T-helper 1 cell treated with Interleukin-12 subunit alpha and Interleukin-12 subunit beta and Interleukin-4 antibody, amounts not matched to agents 30 μg/mL and 1 μg/mL, for 36 hours (primary cell): ENCODE measurements around the gene BAHD1.

ENCODE experiments used
- H3K27ac Mint-ChIP-seq: one replicate; pipeline ENCODE4 v1.8.0; 2021; ENCODE audit warnings: mild to moderate bottlenecking, mixed read lengths
- H3K27me3 Mint-ChIP-seq: one replicate; pipeline ENCODE4 v1.8.0; 2021; ENCODE audit warnings: low read depth, mixed read lengths
- H3K36me3 Mint-ChIP-seq: one replicate; pipeline ENCODE4 v1.8.0; 2021; ENCODE audit warnings: low read depth, mixed read lengths
- H3K4me1 Mint-ChIP-seq: one replicate; pipeline ENCODE4 v1.8.0; 2021; ENCODE audit warnings: low read depth, mixed read lengths
- H3K4me3 Mint-ChIP-seq: one replicate; pipeline ENCODE4 v1.8.0; 2021; ENCODE audit warnings: mild to moderate bottlenecking, moderate library complexity, mixed read lengths
- H3K9me3 Mint-ChIP-seq: one replicate; pipeline ENCODE4 v1.8.0; 2021; ENCODE audit warnings: mixed read lengths

Gene BAHD1

GRCh38 chr15:40415226-40415625 is 25.5 kb upstream of the BAHD1 start:
- Mint-ChIP-seq H3K27me3 (no peaks in the 10 kb centered on the region), H3K4me3 (no peak overlapping the region), H3K36me3 (peaks cover 21% of the 10 kb centered on the region), H3K4me1 (no peaks in the 10 kb centered on the region), H3K9me3 (no peaks in the 10 kb centered on the region), H3K27ac (no peak overlapping the region)

DNA sequence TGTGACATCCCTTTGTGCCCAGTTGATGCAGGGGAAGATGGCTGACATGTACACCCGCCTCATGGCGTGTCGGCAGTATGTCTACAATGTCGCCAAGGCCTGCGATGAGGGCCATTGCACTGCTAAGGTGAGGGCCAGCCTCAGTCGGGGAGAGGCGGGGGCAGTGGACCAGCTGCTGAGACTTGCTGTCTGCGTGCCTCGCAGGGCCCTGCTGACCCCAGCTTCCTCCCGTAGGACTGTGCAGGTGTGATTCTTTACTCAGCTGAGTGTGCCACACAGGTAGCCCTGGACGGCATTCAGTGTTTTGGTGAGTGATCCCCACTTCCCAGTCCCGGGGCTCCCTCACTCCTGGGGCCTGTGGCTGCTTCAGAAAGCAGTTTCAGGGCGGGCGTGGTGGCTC is 24.7 kb upstream of the BAHD1 start:
- Mint-ChIP-seq H3K27me3 (no peaks in the 10 kb centered on the region), H3K27ac (no peak overlapping the region)

GRCh38 chr15:40418126-40418525 is 22.6 kb upstream of the BAHD1 start:
- H3K4me3 Mint-ChIP-seq, result no peak overlapping the region
- no peaks in the 10 kb centered on the region for H3K27me3 Mint-ChIP-seq
- H3K27ac Mint-ChIP-seq, result no peak overlapping the region
- H3K4me1 Mint-ChIP-seq, result peaks cover 3% of the 10 kb centered on the region
- H3K9me3 Mint-ChIP-seq, result no peaks in the 10 kb centered on the region
- peaks cover 2% of the 10 kb centered on the region for H3K36me3 Mint-ChIP-seq

More for the DNA sequence above, 24.7 kb upstream of the BAHD1 start:
- Mint-ChIP-seq H3K4me3 (no peak overlapping the region), H3K9me3 (no peaks in the 10 kb centered on the region), H3K36me3 (peaks cover 13% of the 10 kb centered on the region), H3K4me1 (no peaks in the 10 kb centered on the region)

DNA sequence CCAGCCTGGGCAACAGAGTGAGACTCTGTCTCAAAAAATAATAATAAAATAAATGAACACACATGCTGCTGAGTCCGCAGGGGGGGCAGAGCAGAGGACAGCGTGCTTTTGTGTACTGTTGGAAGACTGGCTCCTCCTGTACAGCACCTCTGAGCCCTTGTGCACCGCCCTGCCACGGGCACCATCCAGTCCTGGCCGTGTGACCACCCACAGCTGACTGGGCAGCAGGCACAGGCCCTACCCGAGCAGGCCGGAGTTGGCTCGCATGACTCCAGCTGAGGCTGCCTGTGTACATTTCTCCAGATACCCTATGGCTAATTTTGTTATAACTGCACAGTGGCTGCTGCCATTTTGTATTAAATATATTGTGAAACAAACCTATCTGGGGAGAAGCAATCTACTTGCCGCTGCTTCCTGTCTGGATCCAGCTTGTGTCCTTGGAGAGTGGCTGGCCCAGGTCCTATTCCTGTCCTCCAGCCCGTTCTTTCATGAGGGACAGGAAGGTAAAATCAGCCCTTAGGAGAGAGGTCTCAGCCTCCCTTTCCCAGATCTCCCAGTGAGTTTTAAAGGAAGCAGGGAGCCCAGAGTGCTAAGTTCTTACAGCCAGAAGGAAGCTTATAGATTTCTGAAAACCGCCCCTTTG is 20.6 kb upstream of the BAHD1 start:
- Mint-ChIP-seq H3K27me3 (no peaks in the 10 kb centered on the region), H3K9me3 (no peaks in the 10 kb centered on the region), H3K36me3 (no peaks in the 10 kb centered on the region), H3K4me1 (peaks cover 3% of the 10 kb centered on the region), H3K4me3 (no peak overlapping the region), H3K27ac (no peak overlapping the region)

GRCh38 chr15:40420793-40421192 is 20.0 kb upstream of the BAHD1 start:
- Mint-ChIP-seq H3K4me3 (no peak overlapping the region), H3K9me3 (no peaks in the 10 kb centered on the region), H3K4me1 (peaks cover 3% of the 10 kb centered on the region), H3K27me3 (no peaks in the 10 kb centered on the region), H3K27ac (no peak overlapping the region), H3K36me3 (no peaks in the 10 kb centered on the region)

DNA sequence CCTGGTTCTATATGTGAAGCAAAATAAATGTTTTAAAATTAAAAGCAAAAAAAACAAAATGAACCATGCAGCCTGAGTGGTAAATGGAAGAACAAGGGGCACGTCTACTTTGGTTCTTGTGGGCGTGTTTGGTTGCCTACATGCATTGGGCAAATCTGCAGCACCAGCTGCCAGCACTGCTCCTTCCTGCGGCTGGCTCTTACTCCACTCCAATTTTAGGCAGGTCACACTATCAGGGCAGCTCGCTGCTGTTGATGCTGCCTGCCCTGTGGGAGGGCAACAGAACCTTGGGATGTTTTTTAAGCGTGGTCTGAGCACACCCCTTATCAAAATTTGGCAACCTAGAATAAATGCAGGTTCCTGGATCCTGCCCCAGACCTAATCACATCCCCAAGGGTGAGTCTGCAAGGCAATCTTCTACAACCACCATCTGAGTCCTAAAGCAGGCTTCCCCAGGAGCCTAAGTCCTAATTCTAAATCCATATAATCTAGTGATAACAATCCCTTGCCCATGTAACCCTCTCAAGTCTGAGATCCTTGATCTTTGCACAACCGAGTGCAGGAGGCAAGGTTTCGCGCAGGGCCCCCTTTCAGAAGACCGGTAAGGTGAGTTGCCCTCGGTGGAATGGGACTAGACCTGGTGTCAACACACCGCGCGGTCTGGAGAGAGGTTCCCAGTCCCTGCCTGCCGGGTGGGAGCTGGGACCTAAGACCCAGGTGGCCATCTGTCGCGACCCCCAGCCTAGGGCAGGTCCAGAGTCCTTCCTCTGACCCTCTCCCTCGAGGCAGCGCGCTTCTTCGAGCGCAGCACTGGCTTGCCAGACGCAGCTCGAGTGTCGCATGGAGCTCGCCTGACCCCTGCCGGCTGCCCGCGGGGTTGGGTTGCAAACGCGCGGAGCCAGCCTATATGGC is 19.3 kb upstream of the BAHD1 start:
- Mint-ChIP-seq H3K4me3 (no peak overlapping the region), H3K9me3 (no peaks in the 10 kb centered on the region), H3K4me1 (peaks cover 3% of the 10 kb centered on the region), H3K27ac (no peak overlapping the region), H3K36me3 (no peaks in the 10 kb centered on the region), H3K27me3 (no peaks in the 10 kb centered on the region)

- H3K4me1 Mint-ChIP-seq, result peaks cover 3% of the 10 kb centered on the region
- no peak overlapping the region for H3K4me3 Mint-ChIP-seq
- H3K36me3 Mint-ChIP-seq, result no peaks in the 10 kb centered on the region
- H3K27ac Mint-ChIP-seq, result no peak overlapping the region
- peaks cover under 1% of the 10 kb centered on the region for H3K27me3 Mint-ChIP-seq
- no peaks in the 10 kb centered on the region for H3K9me3 Mint-ChIP-seq
Measured at GRCh38 chr15:40424483-40425115, 16.2 kb upstream of the BAHD1 start.

DNA sequence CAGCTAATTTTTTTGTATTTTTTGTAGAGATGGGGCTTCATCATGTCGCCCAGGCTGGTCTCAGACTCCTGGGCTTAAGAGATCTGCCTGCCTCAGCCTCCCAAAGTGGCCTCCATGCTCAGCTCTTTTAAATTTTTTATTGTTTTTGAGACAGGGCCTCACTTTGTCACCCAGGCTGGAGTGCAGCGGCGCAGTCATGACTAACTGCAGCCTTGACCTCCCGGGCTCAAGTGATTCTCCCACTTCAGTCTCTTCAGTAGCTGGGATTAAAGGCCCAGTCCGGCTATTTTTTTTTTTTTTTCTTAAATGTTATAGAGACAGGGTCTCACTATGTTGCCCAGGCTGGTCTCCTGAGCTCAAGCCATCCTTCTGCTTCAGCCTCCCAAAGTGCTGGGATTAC is 15.1 kb upstream of the BAHD1 start:
- no peak overlapping the region for H3K4me3 Mint-ChIP-seq
- H3K4me1 Mint-ChIP-seq, result peaks cover 3% of the 10 kb centered on the region
- no peaks in the 10 kb centered on the region for H3K36me3 Mint-ChIP-seq
- H3K27me3 Mint-ChIP-seq, result peaks cover 10% of the 10 kb centered on the region
- H3K27ac Mint-ChIP-seq, result no peak overlapping the region
- H3K9me3 Mint-ChIP-seq, result no peaks in the 10 kb centered on the region

DNA sequence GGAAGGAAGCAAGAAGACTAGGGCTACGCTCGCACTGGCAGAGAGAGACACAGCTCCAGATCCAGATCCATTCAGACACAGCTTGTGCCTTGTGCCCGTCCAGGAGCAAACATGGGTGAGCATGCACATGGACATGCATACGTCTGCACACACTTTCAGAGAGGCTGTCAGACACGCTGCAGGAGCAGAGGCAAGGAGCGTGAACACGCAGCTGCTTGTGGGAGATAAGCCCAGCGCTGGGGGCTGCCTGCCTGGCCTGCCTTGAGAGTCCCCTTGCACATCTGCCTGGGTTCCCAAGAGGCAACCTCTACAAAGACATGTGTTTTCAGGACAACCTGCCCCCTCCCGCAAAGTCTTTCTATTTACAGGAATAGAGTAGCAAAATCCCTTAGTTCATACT is 13.6 kb upstream of the BAHD1 start:
- Mint-ChIP-seq H3K4me1 (no peaks in the 10 kb centered on the region), H3K36me3 (no peaks in the 10 kb centered on the region), H3K27ac (no peak overlapping the region), H3K9me3 (no peaks in the 10 kb centered on the region), H3K27me3 (peaks cover 13% of the 10 kb centered on the region), H3K4me3 (no peak overlapping the region)

GRCh38 chr15:40428185-40428584 is 12.6 kb upstream of the BAHD1 start:
- Mint-ChIP-seq H3K4me1 (no peaks in the 10 kb centered on the region), H3K27ac (no peak overlapping the region), H3K9me3 (no peaks in the 10 kb centered on the region), H3K36me3 (no peaks in the 10 kb centered on the region), H3K4me3 (no peak overlapping the region), H3K27me3 (peaks cover 20% of the 10 kb centered on the region)

DNA sequence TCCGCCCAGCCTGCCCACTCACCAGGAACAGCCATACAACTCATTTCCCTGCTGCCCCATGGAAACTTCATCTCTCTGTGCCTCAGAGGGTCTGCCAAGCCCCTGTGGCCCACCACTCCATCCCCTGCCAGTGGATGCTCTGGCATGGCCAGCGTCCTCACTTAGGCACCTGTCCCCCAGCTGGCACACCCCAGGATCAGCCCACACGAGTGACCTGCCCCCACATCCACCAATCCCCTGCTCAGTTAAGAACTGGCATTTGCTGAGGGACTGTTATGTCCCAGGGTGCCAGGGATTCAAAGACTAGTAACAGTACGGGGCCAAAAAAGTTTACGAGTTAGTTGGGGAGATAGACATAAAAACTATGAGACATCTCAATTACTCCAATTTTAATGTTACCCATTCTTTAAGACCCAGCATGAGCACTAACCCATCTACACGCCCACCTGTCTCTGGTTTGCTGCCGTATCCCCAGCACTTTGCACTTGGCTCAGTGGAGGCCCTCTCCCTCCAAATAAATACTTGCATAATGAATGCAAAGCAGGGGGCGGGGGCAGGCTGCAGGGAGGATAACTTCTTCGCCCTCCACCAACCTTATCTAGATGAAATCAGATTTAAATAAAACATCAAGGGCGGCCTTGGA is 11.6 kb upstream of the BAHD1 start:
- H3K4me3 Mint-ChIP-seq, result no peak overlapping the region
- no peaks in the 10 kb centered on the region for H3K4me1 Mint-ChIP-seq
- H3K27me3 Mint-ChIP-seq, result peaks cover 30% of the 10 kb centered on the region
- H3K27ac Mint-ChIP-seq, result no peak overlapping the region
- no peaks in the 10 kb centered on the region for H3K9me3 Mint-ChIP-seq
- H3K36me3 Mint-ChIP-seq, result no peaks in the 10 kb centered on the region

GRCh38 chr15:40430271-40430805 is 10.4 kb upstream of the BAHD1 start:
- Mint-ChIP-seq H3K4me1 (no peaks in the 10 kb centered on the region), H3K9me3 (no peaks in the 10 kb centered on the region), H3K27me3 (peaks cover 42% of the 10 kb centered on the region), H3K27ac (no peak overlapping the region), H3K4me3 (no peak overlapping the region), H3K36me3 (no peaks in the 10 kb centered on the region)

- no peak overlapping the region for H3K27ac Mint-ChIP-seq
- peaks cover 84% of the 10 kb centered on the region for H3K27me3 Mint-ChIP-seq
- no peaks in the 10 kb centered on the region for H3K9me3 Mint-ChIP-seq
- peaks cover 11% of the 10 kb centered on the region for H3K4me1 Mint-ChIP-seq
- peak overlapping the region; percentile 1 for H3K4me3 Mint-ChIP-seq
- H3K36me3 Mint-ChIP-seq, result peaks cover 1% of the 10 kb centered on the region
Measured at GRCh38 chr15:40435023-40435709, 5.6 kb upstream of the BAHD1 start.

DNA sequence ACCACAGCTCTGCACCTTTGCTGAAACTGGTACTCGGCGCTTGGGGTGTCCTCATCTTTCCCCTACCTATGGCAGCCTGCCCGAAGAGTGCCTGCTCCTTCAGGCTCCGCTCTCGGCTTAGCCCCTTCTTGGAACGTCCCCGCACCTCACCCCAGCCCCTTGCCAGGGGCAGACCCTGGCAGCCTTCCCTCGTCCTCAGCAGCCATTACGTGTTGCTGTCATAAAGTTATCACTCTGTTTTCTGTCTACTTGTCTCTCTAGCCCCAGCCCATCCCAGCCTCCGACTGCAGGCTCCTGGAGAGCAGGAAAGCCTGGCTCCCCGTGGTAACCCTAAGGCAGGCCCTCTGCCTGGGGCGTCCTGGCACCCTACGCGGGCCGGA is 5.1 kb upstream of the BAHD1 start:
- Mint-ChIP-seq H3K27me3 (peaks cover 81% of the 10 kb centered on the region), H3K4me3 (peak overlapping the region; percentile 1)

More for the DNA sequence above, 5.1 kb upstream of the BAHD1 start:
- peaks cover 1% of the 10 kb centered on the region for H3K36me3 Mint-ChIP-seq
- no peak overlapping the region for H3K27ac Mint-ChIP-seq
- H3K4me1 Mint-ChIP-seq, result peaks cover 11% of the 10 kb centered on the region
- no peaks in the 10 kb centered on the region for H3K9me3 Mint-ChIP-seq
